GM12801 (cell line): ENCODE data around the gene WSCD2.

Source experiments
- CTCF ChIP-seq: IDR thresholded peaks from one replicate; pipeline ENCODE4 v1.5.1; 2011; ENCODE audit warnings: control low read depth; ENCODE audit not compliant: insufficient read length; ENCODE audit errors: extremely low read depth

Gene WSCD2

GRCh38 chr12:108241986-108242703, 113.1 kb downstream of the WSCD2 start:
- TF ChIP-seq CTCF: no peak

- TF ChIP-seq CTCF: no peak
These were observed 118.0 kb downstream of the WSCD2 start for GRCh38 chr12:108247130-108247529.

- no peak for TF ChIP-seq CTCF
These were observed 118.9 kb downstream of the WSCD2 start for GRCh38 chr12:108248011-108248410.

- TF ChIP-seq CTCF: no peak
These were observed 123.4 kb downstream of the WSCD2 start for GRCh38 chr12:108252523-108252922.

GRCh38 chr12:108253540-108253939, 124.5 kb downstream of the WSCD2 start:
- TF ChIP-seq CTCF: no peak

- TF ChIP-seq CTCF: no peak
These were observed 124.9 kb downstream of the WSCD2 start for GRCh38 chr12:108254030-108254429.

GRCh38 chr12:108254517-108255251, 125.6 kb downstream of the WSCD2 start:
- TF ChIP-seq CTCF: no peak
